ENCODE measurements around the gene MUC22.
"Not testable (repeated sequence)": the region's sequence is repeated elsewhere in the genome, so short reads cannot be mapped to it uniquely, and the experiment has no call there.

Gene MUC22

GRCh38 chr6:30997301-30997700, 13.0 kb upstream of the MUC22 start:
- Histone ChIP-seq H3K4me3 (ENCODE audit: extremely low read depth, insufficient read depth, low read length, poor library complexity, severe bottlenecking) (no peak overlapping the region), H3K27ac (ENCODE audit: low read depth, low read length, severe bottlenecking) (no peak overlapping the region), H3K4me1 (ENCODE audit: control insufficient read depth, insufficient read depth, low read length, poor library complexity, severe bottlenecking) (no peaks in the 10 kb centered on the region), H3K9me3 (ENCODE audit: control insufficient read depth, low read length) (no peaks in the 10 kb centered on the region), H3K36me3 (ENCODE audit: control insufficient read depth, insufficient read depth, low read length) (no peaks in the 10 kb centered on the region)
- WGBS, 2 experiments (ENCODE audit: insufficient coverage in 2 of 2), result 100% methylated on average over 2 of the region's 2 CpGs

- 68 to 100% methylated on average over 1 to 4 of the region's 5 CpGs for WGBS, 2 experiments (ENCODE audit: insufficient coverage in 2 of 2)
- Histone ChIP-seq H3K4me3 (ENCODE audit: extremely low read depth, insufficient read depth, low read length, poor library complexity, severe bottlenecking) (no peak overlapping the region), H3K27ac (ENCODE audit: low read depth, low read length, severe bottlenecking) (no peak overlapping the region), H3K4me1 (ENCODE audit: control insufficient read depth, insufficient read depth, low read length, poor library complexity, severe bottlenecking) (no peaks in the 10 kb centered on the region), H3K9me3 (ENCODE audit: control insufficient read depth, low read length) (no peaks in the 10 kb centered on the region), H3K36me3 (ENCODE audit: control insufficient read depth, insufficient read depth, low read length) (no peaks in the 10 kb centered on the region)
These were observed 11.5 kb upstream of the MUC22 start for GRCh38 chr6:30998785-30999184.

DNA sequence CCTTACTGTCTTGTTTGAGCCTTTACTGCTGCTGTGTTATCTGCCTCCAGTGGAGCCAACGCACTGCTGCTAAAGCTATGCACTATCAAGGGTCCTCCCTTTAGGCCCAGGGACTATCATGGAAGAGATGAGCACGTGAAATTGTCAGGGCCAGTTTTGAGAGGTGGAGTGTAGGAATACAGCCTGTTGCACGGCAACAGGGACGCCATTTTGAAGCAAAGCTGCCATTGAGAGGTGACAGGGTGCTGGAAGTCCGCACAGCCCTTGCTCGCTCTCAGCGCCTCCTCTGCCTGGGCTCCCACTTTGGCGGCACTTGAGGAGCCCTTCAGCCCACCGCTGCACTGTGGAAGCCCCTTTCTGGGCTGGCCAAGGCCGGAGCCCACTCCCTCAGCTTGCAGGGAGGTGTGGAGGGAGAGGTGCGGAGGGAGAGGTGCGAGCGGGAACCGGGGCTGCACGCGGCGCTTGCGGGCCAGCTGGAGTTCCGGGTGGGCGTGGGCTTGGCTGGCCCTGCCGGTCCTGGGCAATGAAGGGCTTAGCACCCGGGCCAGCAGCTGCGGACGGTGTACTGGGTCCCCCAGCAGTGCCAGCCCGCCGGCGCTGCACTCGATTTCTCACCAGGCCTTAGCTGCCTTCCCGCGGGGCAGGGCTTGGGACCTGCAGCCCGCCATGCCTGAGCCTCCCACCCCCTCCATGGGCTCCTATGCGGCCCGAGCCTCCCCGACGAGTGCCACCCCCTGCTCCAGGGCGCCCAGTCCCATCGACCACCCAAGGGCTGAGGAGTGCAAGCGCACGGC, 10.0 kb upstream of the MUC22 start:
- 95 to 96% methylated on average over 16 to 21 of the region's 39 CpGs for WGBS, 2 experiments (ENCODE audit: insufficient coverage in 2 of 2)
- not testable (repeated sequence) for H3K36me3 ChIP-seq (ENCODE audit: control insufficient read depth, insufficient read depth, low read length); H3K4me1 ChIP-seq (ENCODE audit: control insufficient read depth, insufficient read depth, low read length, poor library complexity, severe bottlenecking); H3K9me3 ChIP-seq (ENCODE audit: control insufficient read depth, low read length); H3K4me3 ChIP-seq (ENCODE audit: extremely low read depth, insufficient read depth, low read length, poor library complexity, severe bottlenecking); H3K27ac ChIP-seq (ENCODE audit: low read depth, low read length, severe bottlenecking)

DNA sequence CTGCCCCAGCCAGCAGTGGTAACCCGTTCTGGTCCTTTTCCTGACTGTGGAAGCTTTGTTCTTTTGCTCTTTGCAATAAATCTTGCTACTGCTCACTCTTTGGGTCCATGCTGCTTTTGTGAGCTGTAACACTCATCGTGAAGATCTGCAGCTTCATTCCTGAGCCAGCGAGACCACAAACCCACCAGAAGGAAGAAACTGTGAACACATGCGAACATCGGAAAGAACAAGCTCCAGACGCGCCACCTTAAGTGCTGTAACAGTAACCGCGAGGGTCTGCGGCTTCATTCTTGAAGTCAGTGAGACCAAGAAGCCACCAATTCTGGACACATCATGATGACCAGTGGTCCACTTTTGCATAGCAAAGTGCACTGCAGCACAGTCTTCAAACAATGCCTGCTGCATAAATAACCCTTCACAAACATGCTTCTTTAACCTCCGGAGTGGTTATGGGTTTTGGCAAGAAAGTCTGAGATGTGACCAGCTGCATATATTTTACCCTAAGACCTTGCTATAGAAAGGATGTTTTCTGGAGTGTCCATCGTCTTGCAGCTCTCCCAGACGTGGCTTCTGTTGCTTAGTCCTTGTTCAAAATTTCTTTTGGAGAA, 8.9 kb upstream of the MUC22 start:
- Histone ChIP-seq H3K4me1 (ENCODE audit: control insufficient read depth, insufficient read depth, low read length, poor library complexity, severe bottlenecking) (no peaks in the 10 kb centered on the region), H3K9me3 (ENCODE audit: control insufficient read depth, low read length) (no peaks in the 10 kb centered on the region), H3K36me3 (ENCODE audit: control insufficient read depth, insufficient read depth, low read length) (no peaks in the 10 kb centered on the region), H3K27ac (ENCODE audit: low read depth, low read length, severe bottlenecking) (no peak overlapping the region), H3K4me3 (ENCODE audit: extremely low read depth, insufficient read depth, low read length, poor library complexity, severe bottlenecking) (no peak overlapping the region)
- WGBS, 2 experiments (ENCODE audit: insufficient coverage in 2 of 2), result 91 to 97% methylated on average over 11 to 12 of the region's 13 CpGs

DNA sequence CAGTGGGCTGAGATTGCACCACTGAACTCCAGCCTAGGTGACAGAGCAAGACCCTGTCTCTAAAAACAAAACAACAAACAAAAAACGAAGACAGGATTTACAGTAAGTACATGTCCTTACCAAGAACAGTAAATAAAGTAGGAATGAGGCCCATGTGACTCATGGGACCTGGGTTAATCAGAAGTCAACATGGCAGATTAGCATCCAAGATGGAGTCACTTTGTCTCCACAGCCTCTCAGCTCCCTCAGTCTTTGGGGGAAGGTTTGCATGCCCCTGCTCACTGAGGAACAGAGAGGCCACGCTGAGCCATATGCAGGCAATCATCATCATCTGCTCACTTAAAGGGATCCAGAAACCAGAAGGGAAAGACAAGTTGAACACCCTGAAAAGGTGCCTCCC, 7.8 kb upstream of the MUC22 start:
- no peaks in the 10 kb centered on the region for H3K36me3 ChIP-seq (ENCODE audit: control insufficient read depth, insufficient read depth, low read length)

GRCh38 chr6:31004794-31005193, 5.5 kb upstream of the MUC22 start:
- Histone ChIP-seq H3K4me1 (ENCODE audit: control insufficient read depth, insufficient read depth, low read length, poor library complexity, severe bottlenecking) (peaks cover 11% of the 10 kb centered on the region), H3K9me3 (ENCODE audit: control insufficient read depth, low read length) (no peaks in the 10 kb centered on the region), H3K36me3 (ENCODE audit: control insufficient read depth, insufficient read depth, low read length) (no peaks in the 10 kb centered on the region), H3K4me3 (ENCODE audit: extremely low read depth, insufficient read depth, low read length, poor library complexity, severe bottlenecking) (no peak overlapping the region), H3K27ac (ENCODE audit: low read depth, low read length, severe bottlenecking) (no peak overlapping the region)
- 100% methylated on average over 1 of the region's 4 CpGs for WGBS, 2 experiments (ENCODE audit: insufficient coverage in 2 of 2)

More for the DNA sequence above, 7.8 kb upstream of the MUC22 start:
- H3K9me3 ChIP-seq (ENCODE audit: control insufficient read depth, low read length), result no peaks in the 10 kb centered on the region
- no peak overlapping the region for H3K4me3 ChIP-seq (ENCODE audit: extremely low read depth, insufficient read depth, low read length, poor library complexity, severe bottlenecking)
- peaks cover 4% of the 10 kb centered on the region for H3K4me1 ChIP-seq (ENCODE audit: control insufficient read depth, insufficient read depth, low read length, poor library complexity, severe bottlenecking)
- no peak overlapping the region for H3K27ac ChIP-seq (ENCODE audit: low read depth, low read length, severe bottlenecking)
- WGBS, 2 experiments (ENCODE audit: insufficient coverage in 2 of 2), result 85% methylated on average over 2 of the region's 2 CpGs; no CpG with 5 or more reads in 1 of the 2 experiments

DNA sequence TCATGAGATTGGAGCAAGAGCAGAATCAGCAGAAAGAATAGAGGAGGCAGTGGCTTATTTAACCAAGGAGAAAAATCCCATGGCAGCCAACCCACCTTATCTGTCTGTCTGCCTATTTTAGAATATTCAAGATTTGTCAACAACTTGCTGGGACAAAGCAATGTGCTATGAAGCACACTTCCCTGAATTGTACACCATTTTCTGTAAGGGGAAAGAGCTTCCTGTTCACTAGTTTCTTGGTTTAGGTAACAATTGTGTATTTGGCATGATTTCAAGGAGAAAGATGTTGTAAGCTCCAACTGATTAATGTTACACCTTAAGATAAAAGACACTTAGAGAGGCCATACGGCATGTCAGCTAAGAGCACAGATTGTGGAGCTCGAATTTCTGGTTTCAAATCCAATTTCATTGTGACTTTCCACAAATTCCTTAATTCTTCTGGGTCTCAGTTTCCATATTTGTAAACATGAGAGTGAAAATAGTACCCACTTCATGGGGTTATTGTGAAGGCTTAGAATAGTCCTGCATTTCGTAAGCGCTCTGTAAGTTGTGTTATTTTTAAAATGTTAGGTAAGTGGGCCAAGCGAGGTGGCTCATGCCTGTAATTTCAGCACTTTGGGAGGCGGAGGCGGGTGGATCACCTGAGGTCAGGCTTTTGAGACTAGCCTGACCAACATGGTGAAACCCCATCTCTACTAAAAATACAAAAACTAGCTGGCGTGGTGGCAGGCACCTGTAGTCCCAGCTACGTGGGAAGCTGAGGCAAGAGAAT, 4.8 kb upstream of the MUC22 start:
- 92 to 97% methylated on average over 5 to 8 of the region's 9 CpGs for WGBS, 2 experiments (ENCODE audit: insufficient coverage in 2 of 2)
- no peaks in the 10 kb centered on the region for H3K9me3 ChIP-seq (ENCODE audit: control insufficient read depth, low read length)
- no peak overlapping the region for H3K4me3 ChIP-seq (ENCODE audit: extremely low read depth, insufficient read depth, low read length, poor library complexity, severe bottlenecking)

DNA sequence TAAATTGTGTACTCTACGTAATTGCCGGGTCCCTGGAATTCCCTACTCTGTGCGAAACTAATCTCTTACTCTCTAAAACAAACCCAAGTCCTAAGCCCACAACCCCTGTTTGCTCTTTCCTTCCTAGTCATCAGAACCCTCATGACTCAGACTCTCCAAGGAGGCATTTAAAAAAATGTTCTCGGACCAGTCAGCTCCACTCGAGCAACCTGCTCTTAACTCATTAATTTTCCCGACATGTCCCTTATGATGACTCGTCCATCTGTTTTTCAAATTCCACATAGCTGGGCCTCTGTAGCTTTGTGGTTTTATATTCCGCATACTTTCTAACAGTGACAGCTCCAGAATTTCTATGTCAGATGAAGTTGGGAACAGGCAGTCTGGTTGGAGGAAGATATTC, 2.6 kb upstream of the MUC22 start:
- Histone ChIP-seq H3K36me3 (ENCODE audit: control insufficient read depth, insufficient read depth, low read length) (no peaks in the 10 kb centered on the region), H3K4me3 (ENCODE audit: extremely low read depth, insufficient read depth, low read length, poor library complexity, severe bottlenecking) (no peak overlapping the region), H3K9me3 (ENCODE audit: control insufficient read depth, low read length) (no peaks in the 10 kb centered on the region), H3K4me1 (ENCODE audit: control insufficient read depth, insufficient read depth, low read length, poor library complexity, severe bottlenecking) (peaks cover 15% of the 10 kb centered on the region), H3K27ac (ENCODE audit: low read depth, low read length, severe bottlenecking) (peak overlapping the region; percentile 36)
- 84 to 87% methylated on average over 6 of the region's 8 CpGs for WGBS, 2 experiments (ENCODE audit: insufficient coverage in 2 of 2)

More for the DNA sequence above, 4.8 kb upstream of the MUC22 start:
- H3K4me1 ChIP-seq (ENCODE audit: control insufficient read depth, insufficient read depth, low read length, poor library complexity, severe bottlenecking), result peaks cover 13% of the 10 kb centered on the region
- H3K27ac ChIP-seq (ENCODE audit: low read depth, low read length, severe bottlenecking), result no peak overlapping the region
- H3K36me3 ChIP-seq (ENCODE audit: control insufficient read depth, insufficient read depth, low read length), result no peaks in the 10 kb centered on the region

DNA sequence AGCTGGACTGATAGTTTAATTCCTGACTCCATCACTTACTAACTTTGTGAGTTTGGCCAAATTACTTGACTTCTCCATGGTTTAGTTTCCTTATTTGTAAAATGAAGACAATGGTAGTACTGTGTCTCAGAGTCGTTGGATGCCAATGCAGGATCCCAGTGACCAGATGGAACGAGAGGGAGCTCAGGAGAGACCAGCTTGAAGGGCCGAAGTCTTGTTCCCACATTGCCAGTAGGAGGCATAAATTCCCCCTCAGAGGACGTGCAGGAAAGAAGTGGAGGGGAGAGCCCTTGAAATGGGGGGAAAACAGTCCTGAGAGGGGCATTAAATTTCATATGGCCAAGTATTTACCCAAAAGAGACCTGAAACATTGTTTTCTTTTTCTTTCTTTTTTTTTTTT, 2.1 kb upstream of the MUC22 start:
- Histone ChIP-seq H3K4me3 (ENCODE audit: extremely low read depth, insufficient read depth, low read length, poor library complexity, severe bottlenecking) (no peak overlapping the region), H3K27ac (ENCODE audit: low read depth, low read length, severe bottlenecking) (peak overlapping the region; percentile 36)
- 78 to 93% methylated on average over 2 to 3 of the region's 4 CpGs for WGBS, 2 experiments (ENCODE audit: insufficient coverage in 2 of 2)

DNA sequence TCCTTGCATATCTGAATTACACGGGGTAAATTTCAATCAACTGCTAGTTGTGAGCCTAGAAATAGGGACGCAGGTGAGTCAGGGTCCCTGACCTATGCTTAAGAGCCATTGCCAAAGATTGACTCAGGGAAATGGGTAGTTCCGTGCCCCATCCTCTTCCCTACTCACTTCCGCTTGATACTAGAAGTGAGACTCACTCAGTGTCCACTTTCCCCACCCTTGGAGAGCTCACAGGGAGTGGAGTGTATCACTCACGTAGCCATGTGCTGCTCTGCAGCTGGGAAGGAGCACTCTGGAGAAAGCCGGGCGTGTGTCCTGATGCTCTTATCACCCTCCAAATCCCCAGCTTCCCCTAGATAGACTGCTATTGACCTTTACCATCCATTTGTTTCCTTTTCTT, 543 bp upstream of the MUC22 start:
- no peaks in the 10 kb centered on the region for H3K36me3 ChIP-seq (ENCODE audit: control insufficient read depth, insufficient read depth, low read length)
- H3K27ac ChIP-seq (ENCODE audit: low read depth, low read length, severe bottlenecking), result no peak overlapping the region
- peaks cover 15% of the 10 kb centered on the region for H3K4me1 ChIP-seq (ENCODE audit: control insufficient read depth, insufficient read depth, low read length, poor library complexity, severe bottlenecking)
- no peaks in the 10 kb centered on the region for H3K9me3 ChIP-seq (ENCODE audit: control insufficient read depth, low read length)
- no peak overlapping the region for H3K4me3 ChIP-seq (ENCODE audit: extremely low read depth, insufficient read depth, low read length, poor library complexity, severe bottlenecking)
- WGBS, 2 experiments (ENCODE audit: insufficient coverage in 2 of 2), result 89 to 90% methylated on average over 3 to 7 of the region's 7 CpGs

More for the DNA sequence above, 2.1 kb upstream of the MUC22 start:
- Histone ChIP-seq H3K36me3 (ENCODE audit: control insufficient read depth, insufficient read depth, low read length) (no peaks in the 10 kb centered on the region), H3K9me3 (ENCODE audit: control insufficient read depth, low read length) (no peaks in the 10 kb centered on the region), H3K4me1 (ENCODE audit: control insufficient read depth, insufficient read depth, low read length, poor library complexity, severe bottlenecking) (peaks cover 15% of the 10 kb centered on the region)

Data from mesodermal cell (in vitro differentiated cells).